Measurements from ENCODE around the gene SAMD8.

GRCh38 chr10:75226656-75227055 is 115.2 kb downstream of the SAMD8 start:
- TF ChIP-seq CTCF (IDR thresholded peaks at IDR 0.05) (no peak), EZH2 (IDR thresholded peaks at IDR 0.05; ENCODE audit: borderline replicate concordance, insufficient read depth, low read depth, low read length, poor library complexity, severe bottlenecking) (no peak)

Data from B cell (primary cell).